Mammary epithelial cell (primary cell): Measurements from ENCODE around the gene TET3.

Experiments used
- EZH2 ChIP-seq: IDR thresholded peaks from 2 replicates; pipeline ENCODE4 v1.6.1; 2012; ENCODE audit warnings: low read length, inconsistent platforms, borderline replicate concordance
- TF ChIP-seq, protein P1 (sequence below), 2 donors: IDR thresholded peaks in 1 of 2; conservative IDR thresholded peaks in 1 of 2; 2 replicates each; pipeline ENCODE4 v1.5.1; 2011 to 2012; ENCODE audit warnings: inconsistent platforms in 2 of 2, low read length in 2 of 2, mild to moderate bottlenecking in 2 of 2, control low read depth in 1 of 2, low read depth in 1 of 2; ENCODE audit not compliant: insufficient read depth in 1 of 2; ENCODE audit errors: extremely low read depth in 1 of 2

DNA sequence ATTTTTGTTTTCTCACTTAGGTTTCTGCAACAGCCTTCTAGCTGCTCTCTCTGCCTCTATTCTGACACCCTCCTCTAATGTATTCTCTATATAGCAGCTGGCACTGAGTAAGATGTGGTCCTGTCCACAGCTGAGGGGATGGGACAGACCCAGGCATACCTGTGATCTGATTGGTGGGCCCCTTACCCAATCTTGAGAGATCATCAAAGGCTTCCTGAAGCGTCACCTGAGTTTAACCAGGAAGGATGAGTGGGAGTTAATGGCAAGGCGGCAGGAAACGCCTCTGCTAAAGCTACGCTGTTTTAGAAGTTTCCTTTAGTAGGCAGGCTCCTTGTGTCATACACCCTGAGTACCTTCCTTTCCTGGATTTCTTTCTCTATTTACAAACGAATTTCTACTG, 5.7 kb upstream of the TET3 start:
- no peak for TF ChIP-seq EZH2
- TF ChIP-seq, protein P1, sequence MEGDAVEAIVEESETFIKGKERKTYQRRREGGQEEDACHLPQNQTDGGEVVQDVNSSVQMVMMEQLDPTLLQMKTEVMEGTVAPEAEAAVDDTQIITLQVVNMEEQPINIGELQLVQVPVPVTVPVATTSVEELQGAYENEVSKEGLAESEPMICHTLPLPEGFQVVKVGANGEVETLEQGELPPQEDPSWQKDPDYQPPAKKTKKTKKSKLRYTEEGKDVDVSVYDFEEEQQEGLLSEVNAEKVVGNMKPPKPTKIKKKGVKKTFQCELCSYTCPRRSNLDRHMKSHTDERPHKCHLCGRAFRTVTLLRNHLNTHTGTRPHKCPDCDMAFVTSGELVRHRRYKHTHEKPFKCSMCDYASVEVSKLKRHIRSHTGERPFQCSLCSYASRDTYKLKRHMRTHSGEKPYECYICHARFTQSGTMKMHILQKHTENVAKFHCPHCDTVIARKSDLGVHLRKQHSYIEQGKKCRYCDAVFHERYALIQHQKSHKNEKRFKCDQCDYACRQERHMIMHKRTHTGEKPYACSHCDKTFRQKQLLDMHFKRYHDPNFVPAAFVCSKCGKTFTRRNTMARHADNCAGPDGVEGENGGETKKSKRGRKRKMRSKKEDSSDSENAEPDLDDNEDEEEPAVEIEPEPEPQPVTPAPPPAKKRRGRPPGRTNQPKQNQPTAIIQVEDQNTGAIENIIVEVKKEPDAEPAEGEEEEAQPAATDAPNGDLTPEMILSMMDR (conservative IDR thresholded peaks at IDR 0.05 in 1 of 2, IDR thresholded peaks at IDR 0.05 in 1 of 2; ENCODE audit: extremely low read depth in 1 of 2, insufficient read depth in 1 of 2, low read depth in 1 of 2, low read length in 2 of 2): no peak
